ENCODE data around the gene ARHGAP33. TPM values are rescaled to one million over a fixed set of nuclear protein-coding genes. Genes with fewer than 3 reads are reported as not detected.

The ARHGAP33 gene
- total and polyA plus RNA-seq, 2 of the 4 experiments (the other 2 are of a cell fraction): 0.72 to 11.9 TPM

- Histone ChIP-seq H2AFZ (replicated peaks; ENCODE audit: low read length, poor library complexity) (no peak overlapping the region), H3K36me3 (ENCODE audit: control insufficient read depth, insufficient read depth, low read length) (peaks cover 5% of the 10 kb centered on the region; the same call in 1 of the 2 replicates), H2BK120ac (ENCODE audit: low read depth, low read length) (no peak overlapping the region), H3K18ac (ENCODE audit: low read depth, low read length) (no peak overlapping the region), H3K4me1 (ENCODE audit: control insufficient read depth, insufficient read depth, low read length) (no peaks in the 10 kb centered on the region), H4K20me1 (ENCODE audit: insufficient read depth, low read length) (no peaks in the 10 kb centered on the region), H2AK9ac (replicated peaks; ENCODE audit: low read depth, low read length, poor library complexity) (no peak overlapping the region), H3K27ac (ENCODE audit: insufficient read depth, low read length) (no peak overlapping the region), H2BK15ac (ENCODE audit: low read depth, low read length) (no peak overlapping the region), H3K4me2 (ENCODE audit: low read depth, low read length) (no peak overlapping the region), H3K14ac (replicated peaks; ENCODE audit: low read depth, low read length) (no peak overlapping the region), H3K27me3 (ENCODE audit: control insufficient read depth, insufficient read depth, low read length) (no peaks in the 10 kb centered on the region), H4K5ac (ENCODE audit: low read depth, low read length) (no peak overlapping the region), H3K4ac (ENCODE audit: low read depth, low read length) (no peak overlapping the region), H2BK5ac (ENCODE audit: low read depth, low read length, poor library complexity, severe bottlenecking) (no peak overlapping the region), H3K4me3 (ENCODE audit: insufficient read depth, low read depth, low read length) (no peak overlapping the region), H2BK20ac (ENCODE audit: low read depth, low read length) (no peak overlapping the region), H3K23ac (ENCODE audit: low read depth, low read length) (no peak overlapping the region), H3K9me3 (ENCODE audit: control insufficient read depth, insufficient read depth, low read length) (no peaks in the 10 kb centered on the region), H3K56ac (ENCODE audit: extremely low read depth, insufficient read depth, low read length) (no peak overlapping the region), H4K8ac (ENCODE audit: low read depth in 2 of 2, low read length in 2 of 2) (no peak overlapping the region), H4K91ac (ENCODE audit: insufficient read depth, low read depth, low read length) (no peak overlapping the region), H2AK5ac (ENCODE audit: low read depth, low read length) (no peak overlapping the region), H3K79me1 (ENCODE audit: low read depth in 1 of 2, low read length in 2 of 2) (no peaks in the 10 kb centered on the region), H3K9me1 (ENCODE audit: insufficient read depth, low read length) (no peaks in the 10 kb centered on the region), H3K9ac (ENCODE audit: low read depth, low read length) (no peak overlapping the region)
- intact Hi-C loops (cut with micrococcal nuclease) (no loop called here), in situ Hi-C loops (cut with MboI; ENCODE audit: low sequenced_read_pairs) (no loop called here), dilution Hi-C loops (cut with HindIII; ENCODE audit: low sequenced_read_pairs, unreplicated experiment) (no loop called here)
- ChIA-PET CTCF (no interaction called here), POLR2A (ENCODE audit: unreplicated experiment) (no interaction called here)
- TF ChIP-seq RCOR1 (IDR thresholded peaks at IDR 0.05; ENCODE audit: insufficient replicate concordance, low read length) (no peak), ELK1 (IDR thresholded peaks at IDR 0.05; ENCODE audit: borderline replicate concordance, low read depth, low read length) (no peak), CTCF (conservative IDR thresholded peaks at IDR 0.05; ENCODE audit: low read depth, low read length) (no peak), MAZ (IDR thresholded peaks at IDR 0.05; ENCODE audit: borderline replicate concordance, low read depth, low read length) (no peak), POLR2A (IDR thresholded peaks at IDR 0.05; ENCODE audit: low read depth, low read length) (no peak), SMC3 (IDR thresholded peaks at IDR 0.05; ENCODE audit: low read depth, low read length) (no peak), CEBPB (IDR thresholded peaks at IDR 0.05; ENCODE audit: low read depth, low read length) (no peak), RFX5 (IDR thresholded peaks at IDR 0.05; ENCODE audit: low read depth, low read length) (no peak), CHD1 (IDR thresholded peaks at IDR 0.05; ENCODE audit: low read depth, low read length) (no peak), NFE2L2 (IDR thresholded peaks at IDR 0.05; ENCODE audit: low read depth, low read length) (no peak), BHLHE40 (IDR thresholded peaks at IDR 0.05; ENCODE audit: low read depth, low read length) (no peak), MXI1 (IDR thresholded peaks at IDR 0.05; ENCODE audit: borderline replicate concordance, low read depth, low read length) (no peak), MAFK (IDR thresholded peaks at IDR 0.05; ENCODE audit: low read depth, low read length) (no peak), RAD21 (IDR thresholded peaks at IDR 0.05; ENCODE audit: low read length) (no peak), USF2 (IDR thresholded peaks at IDR 0.05; ENCODE audit: low read depth, low read length) (no peak), FOS (IDR thresholded peaks at IDR 0.05; ENCODE audit: low read depth, low read length) (no peak)
- no peak for ATAC-seq (ENCODE audit: low read depth)
- BruUV-seq (replicated peaks): no TSS peak
- DNase-seq: no peak
- 89% methylated on average over 7 of the region's 15 CpGs; no CpG with 5 or more reads in 1 of the 2 experiments for WGBS, 2 experiments (ENCODE audit: extremely low coverage in 2 of 2, insufficient read length in 1 of 2)
Observed at GRCh38 chr19:35787227-35787799, 11.9 kb downstream of the ARHGAP33 start.

All from IMR-90 (cell line).